Stimulated activated CD4-positive, alpha-beta T cell treated with anti-CD3 and anti-CD28 coated beads, Interleukin-4, amount 100 ng/mL, for 4 hours (primary cell): ENCODE measurements around the gene CTCF.
A peak's percentile ranks its signal among the peaks of the same experiment; 100 is the strongest.

ENCODE experiments used
- DNase-seq, 2 experiments: peaks; one replicate each; pipeline ENCODE4 v3.0.0-alpha.2; 2020

The CTCF gene

GRCh38 chr16:67653789-67654402 is 91.6 kb downstream of the CTCF start:
- DNase-seq = no peak

- DNase-seq = no peak
Measured at GRCh38 chr16:67654403-67654911, 92.1 kb downstream of the CTCF start.

- no peak for DNase-seq
Measured at GRCh38 chr16:67655363-67655762, 93.0 kb downstream of the CTCF start.

- no peak for DNase-seq
Measured at GRCh38 chr16:67656344-67657016, 94.2 kb downstream of the CTCF start.

- no peak for DNase-seq
Measured at GRCh38 chr16:67657017-67657608, 94.8 kb downstream of the CTCF start.

- no peak for DNase-seq
Measured at GRCh38 chr16:67657751-67658518, 95.6 kb downstream of the CTCF start.

- DNase-seq = no peak
Measured at GRCh38 chr16:67658849-67659674, 96.7 kb downstream of the CTCF start.

- peak; percentile 90 to 97 for DNase-seq
Measured at GRCh38 chr16:67659675-67660563, 97.6 kb downstream of the CTCF start, which contains the start of gene ACD. ACD (minus strand) TSS chr16:67660260; CDS start chr16:67660220, 40 bp downstream.

- DNase-seq = peak; percentile 91 to 95
Measured at GRCh38 chr16:67660564-67661028, 98.3 kb downstream of the CTCF start, which contains the start of gene PARD6A. PARD6A (plus strand) TSS chr16:67660960; CDS start chr16:67661039, 79 bp downstream.

GRCh38 chr16:67661101-67661761 is 98.9 kb downstream of the CTCF start:
- DNase-seq = no peak

- no peak for DNase-seq
Measured at GRCh38 chr16:67661886-67662652, 99.7 kb downstream of the CTCF start.

- no peak for DNase-seq
Measured at GRCh38 chr16:67662653-67663010, 100.3 kb downstream of the CTCF start.

GRCh38 chr16:67663151-67663876 is 101.0 kb downstream of the CTCF start:
- no peak for DNase-seq

- no peak for DNase-seq
Measured at GRCh38 chr16:67663877-67664222, 101.5 kb downstream of the CTCF start.

- DNase-seq = no peak
Measured at GRCh38 chr16:67664258-67664657, 101.9 kb downstream of the CTCF start.

GRCh38 chr16:67664871-67665270 is 102.5 kb downstream of the CTCF start:
- DNase-seq = no peak

- no peak for DNase-seq
Measured at GRCh38 chr16:67665598-67665997, 103.3 kb downstream of the CTCF start.

GRCh38 chr16:67666032-67666551 is 103.8 kb downstream of the CTCF start:
- DNase-seq = no peak
